ENCODE measurements around the gene PCAT6. TPM values are rescaled to one million over a fixed set of nuclear protein-coding genes. Genes with fewer than 3 reads are reported as not detected.

PCAT6 gene
- total and polyA plus RNA-seq, 2 of the 8 experiments (the other 6 are each of a cell fraction or from before 2014, with no cell fraction given) = 4.6 to 14.7 TPM

GRCh38 chr1:202815120-202815519 lies 4.4 kb downstream of the PCAT6 start:
- 88% methylated on average over 9 of the region's 10 CpGs; no CpG with 5 or more reads in 1 of the 2 experiments for WGBS, 2 experiments (ENCODE audit: extremely low coverage in 1 of 2, insufficient coverage in 1 of 2, insufficient read length in 1 of 2, insufficient replicate concordance in 2 of 2, low coverage in 1 of 2, low lambda C conversion rate in 2 of 2, missing lambda C conversion rate in 1 of 2)
- no peak for FAIRE-seq
- CTCF ChIA-PET (ENCODE audit: partially characterized antibody) = interaction anchor here (0.6 to 3.7 kb wide), 5 partner anchors 33 to 238 kb away, joined by 3 to 14 read pairs (median 4); no protein-coding TSS in a partner anchor

More at GRCh38 chr1:202815120-202815519, 4.4 kb downstream of the PCAT6 start:
- H3K56ac ChIP-seq (replicated peaks; ENCODE audit: insufficient read length, low read depth, low read length) = no peak overlapping the region
- 0 out of 7 replicates have a peak, but pooled peaks cover 0 to 5% (median 0%) of the 10 kb centered on the region in 4 experiments for H3K27me3 ChIP-seq (replicated peaks in 1 of 4; ENCODE audit: control insufficient read depth in 3 of 4, extremely low read depth in 1 of 4, insufficient read depth in 3 of 4, low read length in 3 of 4)
- peaks cover 13% of the 10 kb centered on the region for H3K23me2 ChIP-seq (ENCODE audit: low read depth, low read length)
- no peak overlapping the region for H3K27ac ChIP-seq (ENCODE audit: low read depth, low read length)
- H4K5ac ChIP-seq (ENCODE audit: insufficient read length, low read depth, low read length) = no peak overlapping the region
- DNase-seq (ENCODE audit: low read depth in 1 of 2, low spot score in 2 of 2) = no peak
- H2BK15ac ChIP-seq (ENCODE audit: low read length) = no peak overlapping the region
- TF ChIP-seq BCL11A (IDR thresholded peaks at IDR 0.05; ENCODE audit: low read depth in 2 of 2, low read length in 2 of 2) = no peak
- no peak for TF ChIP-seq RBBP5 (IDR thresholded peaks at IDR 0.05; ENCODE audit: borderline replicate concordance, low read depth, low read length)
- no peak overlapping the region for H2AFZ ChIP-seq (ENCODE audit: low read length)
- H3K4me2 ChIP-seq (ENCODE audit: insufficient read depth in 1 of 2, low read depth in 2 of 2, low read length in 2 of 2) = no peak overlapping the region
- POLR2A ChIA-PET (ENCODE audit: partially characterized antibody) = interaction anchor here (0.7 to 8.4 kb wide), 6 partner anchors 10 to 46 kb away, joined by 3 to 81 read pairs (median 3); no protein-coding TSS in a partner anchor
- peaks cover 11 to 15% (median 13%) of the 10 kb centered on the region in 4 experiments for H3K4me1 ChIP-seq (replicated peaks in 1 of 4; ENCODE audit: control insufficient read depth in 3 of 4, insufficient read depth in 4 of 4, low read length in 3 of 4)
- H3K9me3 ChIP-seq (ENCODE audit: insufficient read depth in 2 of 2, low read depth in 1 of 2, low read length in 1 of 2) = no peaks in the 10 kb centered on the region
- H3K14ac ChIP-seq (ENCODE audit: insufficient read length) = no peak overlapping the region
- H2AK5ac ChIP-seq (ENCODE audit: low read depth, low read length) = no peak overlapping the region
- no peak overlapping the region for H3K4me3 ChIP-seq (ENCODE audit: extremely low read depth in 1 of 4, insufficient read depth in 2 of 4, low read depth in 3 of 4, low read length in 4 of 4)
- H2BK12ac ChIP-seq (ENCODE audit: low read depth, low read length) = no peak overlapping the region
- H3K79me1 ChIP-seq (ENCODE audit: low read depth, low read length) = no peaks in the 10 kb centered on the region
- no peak overlapping the region for H3K18ac ChIP-seq (ENCODE audit: extremely low read depth, low read length)
- no peaks in the 10 kb centered on the region for H3K36me3 ChIP-seq (ENCODE audit: control insufficient read depth in 2 of 4, insufficient read depth in 4 of 4, low read length in 3 of 4)
- no peaks in the 10 kb centered on the region for H4K20me1 ChIP-seq (replicated peaks in 1 of 2; ENCODE audit: control insufficient read depth in 1 of 2, insufficient read depth in 2 of 2, low read length in 2 of 2)
- H3K4ac ChIP-seq (replicated peaks; ENCODE audit: insufficient read length, low read depth, low read length) = no peak overlapping the region
- H4K91ac ChIP-seq (replicated peaks; ENCODE audit: insufficient read length, low read length) = no peak overlapping the region
- no peak overlapping the region for H2BK120ac ChIP-seq (replicated peaks; ENCODE audit: low read depth, low read length)
- H2BK20ac ChIP-seq (ENCODE audit: low read length) = no peak overlapping the region
- H2BK5ac ChIP-seq (ENCODE audit: low read depth, low read length) = no peak overlapping the region
- no peak overlapping the region for H4K8ac ChIP-seq (ENCODE audit: extremely low read depth, insufficient read depth, low read length)
- H3K9ac ChIP-seq (replicated peaks in 1 of 4; ENCODE audit: extremely low read depth in 1 of 4, low read depth in 3 of 4, low read length in 3 of 4) = no peak overlapping the region
- H3K79me2 ChIP-seq (ENCODE audit: control insufficient read depth in 1 of 2, insufficient read depth in 2 of 2, low read length in 2 of 2) = no peaks in the 10 kb centered on the region
- no peak overlapping the region for H3K23ac ChIP-seq (ENCODE audit: insufficient read length)
